HepG2 (cell line): Measurements from ENCODE around the gene IFRD1. TPM values are rescaled to one million over a fixed set of nuclear protein-coding genes. Genes with fewer than 3 reads are reported as not detected.

Source experiments
- ATAC-seq: fragments of 200-7000 bp; cut with Tn5 transposase; 3 replicates; pipeline ENCODE4 v1.9.1; 2020; ENCODE audit warnings: mild to moderate bottlenecking, moderate library complexity
- BruUV-seq: library from RNA; stranded (reverse); fragments of 400-500 nt; replicated peaks from 2 replicates; lab custom pipeline; 2021; lab: Mats Ljungman, UMichigan
- CTCF ChIA-PET: fragments of 300-600 bp; formaldehyde crosslinking; extraction: SDS; loops from one replicate; lab custom pipeline; 2021; ENCODE audit warnings: low total read pairs, inconsistent platforms, low intra/inter-chr PET ratio; lab: Yijun Ruan, JAX
- POLR2A ChIA-PET: fragments of 350-600 bp; sonication (Branson Sonifier 250); formaldehyde crosslinking; loops from one replicate; lab custom pipeline; 2020; ENCODE audit warnings: antibody characterized with exemption, inconsistent platforms; lab: Yijun Ruan, JAX
- DNase-seq: peaks from one replicate; pipeline ENCODE4 v3.0.0-alpha.2; 2015; ENCODE audit warnings: low spot score
- FAIRE-seq: peaks from 3 replicates; lab custom pipeline; 2011; peaks lifted over from hg19 to GRCh38; lab: Jason Lieb, UNC
- H2AFZ ChIP-seq: one replicate; pipeline ENCODE4 v1.6.1; 2011; ENCODE audit warnings: low read length, inconsistent platforms
- H3K27ac ChIP-seq: fragments of 300-600 bp; 3 replicates; pipeline ENCODE4 v1.8.0; 2011; ENCODE audit warnings: mixed run types, mild to moderate bottlenecking, mixed read lengths, low read length, inconsistent platforms; ENCODE audit not compliant: insufficient read depth; ENCODE audit errors: extremely low read length
- H3K27me3 ChIP-seq, 2 experiments: fragments of 200-600 bp in 1 of 2; 2 replicates in 1 of 2; 3 replicates in 1 of 2; pipeline versions ENCODE4 v1.6.0 to v1.8.0; 2011; ENCODE audit warnings: low read length in 2 of 2, mild to moderate bottlenecking in 2 of 2, moderate library complexity in 2 of 2, inconsistent platforms in 1 of 2; ENCODE audit not compliant: insufficient read depth in 2 of 2, control insufficient read depth in 1 of 2
- H3K36me3 ChIP-seq, 2 experiments: fragments of 200-600 bp in 1 of 2; replicated peaks in 1 of 2; 2 replicates in 1 of 2; 3 replicates in 1 of 2; pipeline versions ENCODE4 v1.5.1 to v1.8.0; 2011; ENCODE audit warnings: low read length in 2 of 2, inconsistent platforms in 1 of 2; ENCODE audit not compliant: insufficient read depth in 2 of 2, control insufficient read depth in 1 of 2
- H3K4me1 ChIP-seq: 2 replicates; pipeline ENCODE4 v1.5.1; 2012; ENCODE audit warnings: low read length, inconsistent platforms; ENCODE audit not compliant: insufficient read depth
- H3K4me2 ChIP-seq: 2 replicates; pipeline ENCODE4 v1.6.0; 2011; ENCODE audit warnings: low read depth, low read length, inconsistent platforms
- H3K4me3 ChIP-seq, 3 experiments: fragments of 200-600 bp in 1 of 3; sonication (generic), shearing (Covaris generic) in 1 of 3; replicated peaks in 1 of 3; 2 replicates each; pipeline ENCODE4 v1.5.1; 2011 to 2016; ENCODE audit warnings: low read length in 3 of 3, inconsistent platforms in 2 of 3, low read depth in 2 of 3, mild to moderate bottlenecking in 2 of 3, control low read depth in 1 of 3, mixed read lengths in 1 of 3; ENCODE audit not compliant: insufficient read depth in 1 of 3
- H3K79me2 ChIP-seq: one replicate; pipeline ENCODE4 v1.6.1; 2011; ENCODE audit warnings: low read length, inconsistent platforms; ENCODE audit not compliant: insufficient read depth
- H3K9ac ChIP-seq: 2 replicates; pipeline ENCODE4 v1.6.0; 2011; ENCODE audit warnings: mild to moderate bottlenecking, low read depth, low read length, inconsistent platforms; ENCODE audit not compliant: insufficient read depth
- H3K9me3 ChIP-seq: 2 replicates; pipeline ENCODE4 v1.5.1; 2012; ENCODE audit warnings: mild to moderate bottlenecking, low read length
- H4K20me1 ChIP-seq: 2 replicates; pipeline ENCODE4 v1.6.0; 2011; ENCODE audit warnings: inconsistent platforms, mild to moderate bottlenecking, low read length, moderate library complexity; ENCODE audit not compliant: insufficient read depth
- EEA1 ChIP-seq: sonication (generic); formaldehyde crosslinking; IDR thresholded peaks from 2 replicates; pipeline ENCODE4 v1.5.1; 2020; ENCODE audit warnings: mild to moderate bottlenecking, missing genetic modification reagents, borderline replicate concordance
- KDM1A ChIP-seq: IDR thresholded peaks from 2 replicates; pipeline ENCODE4 v1.6.1; 2016; ENCODE audit warnings: missing compliant biosample characterization
- NR2F6 ChIP-seq, 2 experiments: IDR thresholded peaks; 2 replicates each; pipeline ENCODE4 v1.6.1; 2016; ENCODE audit warnings: antibody characterized with exemption in 1 of 2, mild to moderate bottlenecking in 1 of 2
- PRMT3 ChIP-seq: sonication (generic); formaldehyde crosslinking; IDR thresholded peaks from 2 replicates; pipeline ENCODE4 v1.8.1; 2022; ENCODE audit warnings: low read depth, mild to moderate bottlenecking, moderate library complexity, missing genetic modification reagents, borderline replicate concordance
- SMARCE1 ChIP-seq: fragments of 450-650 bp; IDR thresholded peaks from 2 replicates; pipeline ENCODE4 v1.6.1; 2017; ENCODE audit warnings: borderline replicate concordance
- SP5 ChIP-seq: IDR thresholded peaks from 2 replicates; pipeline ENCODE4 v1.6.1; 2016; ENCODE audit warnings: low read depth, borderline replicate concordance
- TP53 ChIP-seq: sonication (generic); formaldehyde crosslinking; conservative IDR thresholded peaks from 2 replicates; pipeline ENCODE4 v1.4.0; 2020; ENCODE audit warnings: missing genetic modification reagents
- ZEB1 ChIP-seq: IDR thresholded peaks from 2 replicates; pipeline ENCODE4 v1.6.1; 2012; ENCODE audit warnings: mild to moderate bottlenecking, low read depth, inconsistent platforms; ENCODE audit not compliant: insufficient replicate concordance
- ZNF10 ChIP-seq: sonication (generic); formaldehyde crosslinking; IDR thresholded peaks from 2 replicates; pipeline ENCODE4 v1.4.0; 2020; ENCODE audit warnings: mild to moderate bottlenecking, low read depth, missing genetic modification reagents, borderline replicate concordance
- ZNF124 ChIP-seq: sonication (generic); formaldehyde crosslinking; IDR thresholded peaks from 2 replicates; pipeline ENCODE4 v1.4.0; 2020; ENCODE audit warnings: missing genetic modification reagents
- ZNF383 ChIP-seq: sonication (generic); formaldehyde crosslinking; IDR thresholded peaks from 2 replicates; pipeline ENCODE4 v1.4.0; 2020; ENCODE audit warnings: missing genetic modification reagents, mild to moderate bottlenecking, borderline replicate concordance
- ZNF446 ChIP-seq: sonication (generic); formaldehyde crosslinking; IDR thresholded peaks from 2 replicates; pipeline ENCODE4 v1.5.0; 2020; ENCODE audit warnings: mild to moderate bottlenecking, missing genetic modification reagents
- ZNF713 ChIP-seq: sonication (generic); formaldehyde crosslinking; IDR thresholded peaks from 2 replicates; pipeline ENCODE4 v1.4.0; 2020; ENCODE audit warnings: mild to moderate bottlenecking, missing genetic modification reagents
- ZNF773 ChIP-seq: sonication (generic); formaldehyde crosslinking; IDR thresholded peaks from 2 replicates; pipeline ENCODE4 v1.4.0; 2020; ENCODE audit warnings: missing genetic modification reagents, borderline replicate concordance
- ZSCAN21 ChIP-seq: sonication (generic); formaldehyde crosslinking; IDR thresholded peaks from 2 replicates; pipeline ENCODE4 v1.8.0; 2022; ENCODE audit warnings: mild to moderate bottlenecking, missing genetic modification reagents, moderate library complexity, borderline replicate concordance
- WGBS: methylation state at CpG from one replicate; pipeline ENCODE4 v1.1.6; 2017; ENCODE audit warnings: low lambda C conversion rate; 5-methylcytosine and 5-hydroxymethylcytosine counted together
- in situ Hi-C: cut with HindIII; loops from 2 replicates; pipeline ENCODE4 v1.10.0; 2017; ENCODE audit warnings: low pct_unique_long_range_greater_than_20kb; ENCODE audit not compliant: extremely low pct_ligation_motif_present
- intact Hi-C: fragments of 100-400 bp; cut with micrococcal nuclease; formaldehyde crosslinking; loops from one replicate; pipeline ENCODE4 v1.10.0; 2022; ENCODE audit not compliant: unreplicated experiment
- polyA plus RNA-seq, 8 experiments: library from polyadenylated mRNA; depleted of rRNA in 3 of 8; stranded (reverse) in 7 of 8; unstranded in 1 of 8; fragments of >200 nt; fragmentation: Illumina TruSeq in 4 of 8; extraction: Trizol in 4 of 8; gene quantifications; 2 replicates each; pipeline versions ENCODE4 v1.2.1 to v1.2.3, GENCODE V29; 2011 to 2016; ENCODE audit warnings: low read depth in 4 of 8, missing spikeins in 1 of 8, mixed read lengths in 1 of 8; ENCODE audit not compliant: insufficient read depth in 1 of 8
- total RNA-seq, 5 experiments: library from RNA; depleted of rRNA; stranded (reverse); fragments of >200 nt; fragmentation: Illumina TruSeq; extraction: Trizol; gene quantifications; 2 replicates each; pipeline ENCODE4 v1.2.3, GENCODE V29; 2016; ENCODE audit warnings: low read depth in 1 of 5
- TF ChIP-seq, protein P1 (sequence below): sonication (generic); formaldehyde crosslinking; conservative IDR thresholded peaks from 2 replicates; pipeline ENCODE4 v1.8.0; 2022; ENCODE audit warnings: mild to moderate bottlenecking, moderate library complexity, missing genetic modification reagents
- TF ChIP-seq, protein P2 (sequence below): sonication (generic); formaldehyde crosslinking; IDR thresholded peaks from 2 replicates; pipeline ENCODE4 v1.8.1; 2023; ENCODE audit warnings: mild to moderate bottlenecking, moderate library complexity, missing genetic modification reagents
- TF ChIP-seq, protein P3 (sequence below): sonication (generic); formaldehyde crosslinking; IDR thresholded peaks from 2 replicates; pipeline ENCODE4 v1.5.0; 2020; ENCODE audit warnings: mild to moderate bottlenecking, missing genetic modification reagents, borderline replicate concordance
- TF ChIP-seq, protein P4 (sequence below): sonication (generic); formaldehyde crosslinking; IDR thresholded peaks from 2 replicates; pipeline ENCODE4 v1.8.0; 2022; ENCODE audit warnings: missing genetic modification reagents, mild to moderate bottlenecking, borderline replicate concordance

The IFRD1 gene
- total and polyA plus RNA-seq, 2 of the 13 experiments (the other 11 are each of a cell fraction or from before 2014, with no cell fraction given), result 50.9 to 55.5 TPM

DNA sequence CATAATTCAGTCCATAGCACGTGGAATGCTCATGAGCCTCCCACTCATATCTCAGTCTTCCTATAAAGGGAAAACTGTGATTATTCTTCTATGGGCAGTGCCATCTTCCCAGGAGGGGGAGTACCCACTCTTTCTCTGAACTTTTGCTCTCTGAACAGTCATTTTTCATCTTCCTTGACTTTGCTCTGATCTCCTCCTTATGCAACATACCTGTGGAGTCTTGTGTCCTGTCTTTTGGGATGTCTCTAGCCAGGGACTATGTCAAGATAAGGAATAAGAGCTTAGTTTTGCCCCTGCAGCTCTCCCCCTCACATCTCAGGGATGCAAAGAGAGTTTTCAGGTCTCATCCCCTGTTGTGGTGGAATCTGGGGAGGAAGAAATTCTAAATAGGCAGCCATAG lies 58.1 kb downstream of the IFRD1 start (continued):
- no peak for TF ChIP-seq KDM1A (CRISPR knock-in tag)
- TF ChIP-seq ZNF10 (CRISPR knock-in tag), result no peak
- TF ChIP-seq, protein P1, sequence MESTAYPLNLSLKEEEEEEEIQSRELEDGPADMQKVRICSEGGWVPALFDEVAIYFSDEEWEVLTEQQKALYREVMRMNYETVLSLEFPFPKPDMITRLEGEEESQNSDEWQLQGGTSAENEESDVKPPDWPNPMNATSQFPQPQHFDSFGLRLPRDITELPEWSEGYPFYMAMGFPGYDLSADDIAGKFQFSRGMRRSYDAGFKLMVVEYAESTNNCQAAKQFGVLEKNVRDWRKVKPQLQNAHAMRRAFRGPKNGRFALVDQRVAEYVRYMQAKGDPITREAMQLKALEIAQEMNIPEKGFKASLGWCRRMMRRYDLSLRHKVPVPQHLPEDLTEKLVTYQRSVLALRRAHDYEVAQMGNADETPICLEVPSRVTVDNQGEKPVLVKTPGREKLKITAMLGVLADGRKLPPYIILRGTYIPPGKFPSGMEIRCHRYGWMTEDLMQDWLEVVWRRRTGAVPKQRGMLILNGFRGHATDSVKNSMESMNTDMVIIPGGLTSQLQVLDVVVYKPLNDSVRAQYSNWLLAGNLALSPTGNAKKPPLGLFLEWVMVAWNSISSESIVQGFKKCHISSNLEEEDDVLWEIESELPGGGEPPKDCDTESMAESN (CRISPR knock-in tag), result no peak
- no peak for TF ChIP-seq SP5 (CRISPR knock-in tag)
- no peak for TF ChIP-seq ZNF713 (CRISPR knock-in tag)
- TF ChIP-seq, all 625 proteins: peak for 0

DNA sequence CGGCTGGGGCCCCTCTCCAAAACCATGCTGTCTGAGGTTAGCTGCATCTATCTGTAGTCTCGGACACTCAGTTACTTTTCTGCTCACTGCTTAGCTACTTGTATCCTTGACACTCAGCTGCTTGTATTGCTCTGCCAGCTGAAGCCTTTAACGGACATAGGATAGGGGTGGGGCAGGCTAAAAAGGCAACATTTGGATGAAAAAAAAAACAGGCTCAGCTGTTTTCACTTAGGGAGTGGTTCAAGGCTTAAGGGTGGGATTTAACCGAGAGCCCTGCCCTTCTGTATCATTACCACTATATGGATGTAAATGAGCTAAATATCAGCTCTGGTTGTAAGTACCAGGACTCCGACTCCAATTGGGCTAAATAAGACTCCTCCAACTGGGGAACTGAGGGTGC lies 59.1 kb downstream of the IFRD1 start:
- WGBS, result 36% methylated on average over 5 of the region's 5 CpGs
- no peak overlapping the region for H2AFZ ChIP-seq
- no TSS peak for BruUV-seq
- peaks cover 0 to 26% of the 10 kb centered on the region in 2 experiments; a peak in 3 of 5 replicates for H3K27me3 ChIP-seq
- H3K9ac ChIP-seq, result no peak overlapping the region
- ChIA-PET CTCF (no interaction called here), POLR2A (no interaction called here)
- H3K4me3 ChIP-seq, result no peak overlapping the region
- TF ChIP-seq ZEB1 (no peak), SMARCE1 (no peak), NR2F6 (IDR thresholded peaks at IDR 0.05) (no peak), NR2F6 (CRISPR knock-in tag; IDR thresholded peaks at IDR 0.05) (no peak), ZNF773 (CRISPR knock-in tag) (no peak), ZSCAN21 (CRISPR knock-in tag) (no peak), ZNF446 (CRISPR knock-in tag) (no peak), ZNF124 (CRISPR knock-in tag) (no peak), ZNF383 (no peak), EEA1 (CRISPR knock-in tag) (no peak), TP53 (CRISPR knock-in tag) (no peak), PRMT3 (no peak)
- TF ChIP-seq, protein P2, sequence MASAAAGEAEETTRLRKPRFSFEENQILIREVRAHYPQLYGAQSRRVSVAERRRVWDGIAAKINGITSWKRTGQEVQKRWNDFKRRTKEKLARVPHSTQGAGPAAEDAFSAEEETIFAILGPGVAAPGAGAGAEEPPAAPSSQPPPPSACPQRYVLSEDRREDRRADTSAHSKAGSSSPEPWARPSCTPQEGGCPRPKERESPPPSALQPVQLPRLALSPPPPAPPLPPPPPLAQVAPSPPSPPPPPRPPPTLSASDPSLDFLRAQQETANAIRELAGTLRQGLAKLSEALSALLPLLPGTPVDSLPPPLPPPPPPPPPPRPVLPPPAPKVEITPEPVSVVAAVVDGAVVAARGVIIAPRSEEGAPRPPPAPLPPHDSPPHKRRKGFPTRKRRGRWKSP, result no peak
- TF ChIP-seq, protein P3, sequence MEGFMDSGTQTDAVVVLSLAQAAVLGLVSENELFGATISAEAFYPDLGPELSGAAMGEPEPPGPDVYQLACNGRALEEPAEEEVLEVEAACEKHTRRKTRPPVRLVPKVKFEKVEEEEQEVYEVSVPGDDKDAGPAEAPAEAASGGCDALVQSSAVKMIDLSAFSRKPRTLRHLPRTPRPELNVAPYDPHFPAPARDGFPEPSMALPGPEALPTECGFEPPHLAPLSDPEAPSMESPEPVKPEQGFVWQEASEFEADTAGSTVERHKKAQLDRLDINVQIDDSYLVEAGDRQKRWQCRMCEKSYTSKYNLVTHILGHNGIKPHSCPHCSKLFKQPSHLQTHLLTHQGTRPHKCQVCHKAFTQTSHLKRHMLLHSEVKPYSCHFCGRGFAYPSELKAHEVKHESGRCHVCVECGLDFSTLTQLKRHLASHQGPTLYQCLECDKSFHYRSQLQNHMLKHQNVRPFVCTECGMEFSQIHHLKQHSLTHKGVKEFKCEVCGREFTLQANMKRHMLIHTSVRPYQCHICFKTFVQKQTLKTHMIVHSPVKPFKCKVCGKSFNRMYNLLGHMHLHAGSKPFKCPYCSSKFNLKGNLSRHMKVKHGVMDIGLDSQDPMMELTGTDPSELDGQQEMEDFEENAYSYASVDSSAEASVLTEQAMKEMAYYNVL, result no peak
- TF ChIP-seq, protein P4, sequence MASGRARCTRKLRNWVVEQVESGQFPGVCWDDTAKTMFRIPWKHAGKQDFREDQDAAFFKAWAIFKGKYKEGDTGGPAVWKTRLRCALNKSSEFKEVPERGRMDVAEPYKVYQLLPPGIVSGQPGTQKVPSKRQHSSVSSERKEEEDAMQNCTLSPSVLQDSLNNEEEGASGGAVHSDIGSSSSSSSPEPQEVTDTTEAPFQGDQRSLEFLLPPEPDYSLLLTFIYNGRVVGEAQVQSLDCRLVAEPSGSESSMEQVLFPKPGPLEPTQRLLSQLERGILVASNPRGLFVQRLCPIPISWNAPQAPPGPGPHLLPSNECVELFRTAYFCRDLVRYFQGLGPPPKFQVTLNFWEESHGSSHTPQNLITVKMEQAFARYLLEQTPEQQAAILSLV (CRISPR knock-in tag), result no peak
- no peak overlapping the region for H3K4me2 ChIP-seq
- FAIRE-seq (no peak), DNase-seq (no peak), ATAC-seq (no peak)
- no peak overlapping the region for H3K27ac ChIP-seq
- intact Hi-C loops (no loop called here), in situ Hi-C loops (no loop called here)
- H3K36me3 ChIP-seq, result no peaks in the 10 kb centered on the region
- no peaks in the 10 kb centered on the region for H4K20me1 ChIP-seq
- peaks cover 26% of the 10 kb centered on the region for H3K4me1 ChIP-seq
- H3K79me2 ChIP-seq, result no peaks in the 10 kb centered on the region
- H3K9me3 ChIP-seq, result no peaks in the 10 kb centered on the region
